Measurements from ENCODE around the gene TSC22D4.
A peak's percentile ranks its signal among the peaks of the same experiment; 100 is the strongest.

DNA sequence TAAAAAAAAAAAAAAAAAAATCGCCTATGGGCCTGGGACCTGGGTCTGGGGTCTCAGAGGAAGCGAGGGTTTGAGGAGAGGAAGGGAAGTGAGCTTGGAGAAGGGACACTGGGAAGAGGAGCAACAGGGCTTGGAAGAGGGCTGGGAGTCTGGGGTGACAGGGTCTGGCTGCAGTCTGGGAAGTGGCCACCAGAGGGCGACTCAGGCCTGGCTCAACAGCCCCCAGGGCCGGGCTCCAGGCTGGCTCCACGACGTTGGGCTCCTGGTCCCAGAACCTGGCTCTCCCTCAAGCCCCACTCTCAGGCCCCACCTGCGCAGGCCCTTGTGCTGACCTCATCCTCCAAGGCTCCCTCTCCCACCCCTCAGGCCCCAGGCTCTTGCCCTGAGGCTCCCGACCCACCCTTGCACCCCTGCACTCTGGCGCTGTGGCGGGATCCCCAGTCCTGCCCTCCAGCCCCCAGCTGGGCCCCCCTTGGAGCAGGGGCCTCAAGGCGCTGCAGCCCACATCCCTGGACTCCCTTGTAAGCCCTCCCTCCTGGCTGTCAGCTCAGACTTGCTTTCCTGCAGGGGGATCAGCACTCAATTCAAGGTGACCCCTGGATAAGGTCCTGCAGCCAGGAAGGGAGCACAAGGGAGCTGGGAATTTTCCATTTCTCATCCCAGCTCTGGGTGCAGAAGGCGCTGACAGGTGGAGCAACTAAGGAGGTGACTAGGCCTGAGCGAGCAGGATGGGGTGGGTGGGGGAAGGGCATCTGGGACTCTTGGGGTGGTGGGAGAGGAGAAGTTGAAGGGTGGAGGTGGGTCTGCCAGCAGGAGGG is 9.6 kb downstream of the TSC22D4 start:
- TF ChIP-seq, protein P1, sequence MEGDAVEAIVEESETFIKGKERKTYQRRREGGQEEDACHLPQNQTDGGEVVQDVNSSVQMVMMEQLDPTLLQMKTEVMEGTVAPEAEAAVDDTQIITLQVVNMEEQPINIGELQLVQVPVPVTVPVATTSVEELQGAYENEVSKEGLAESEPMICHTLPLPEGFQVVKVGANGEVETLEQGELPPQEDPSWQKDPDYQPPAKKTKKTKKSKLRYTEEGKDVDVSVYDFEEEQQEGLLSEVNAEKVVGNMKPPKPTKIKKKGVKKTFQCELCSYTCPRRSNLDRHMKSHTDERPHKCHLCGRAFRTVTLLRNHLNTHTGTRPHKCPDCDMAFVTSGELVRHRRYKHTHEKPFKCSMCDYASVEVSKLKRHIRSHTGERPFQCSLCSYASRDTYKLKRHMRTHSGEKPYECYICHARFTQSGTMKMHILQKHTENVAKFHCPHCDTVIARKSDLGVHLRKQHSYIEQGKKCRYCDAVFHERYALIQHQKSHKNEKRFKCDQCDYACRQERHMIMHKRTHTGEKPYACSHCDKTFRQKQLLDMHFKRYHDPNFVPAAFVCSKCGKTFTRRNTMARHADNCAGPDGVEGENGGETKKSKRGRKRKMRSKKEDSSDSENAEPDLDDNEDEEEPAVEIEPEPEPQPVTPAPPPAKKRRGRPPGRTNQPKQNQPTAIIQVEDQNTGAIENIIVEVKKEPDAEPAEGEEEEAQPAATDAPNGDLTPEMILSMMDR (conservative IDR thresholded peaks at IDR 0.05; ENCODE audit: low read depth, low read length): peak; percentile 89
- TF ChIP-seq EZH2 (IDR thresholded peaks at IDR 0.05; ENCODE audit: borderline replicate concordance, low read depth, low read length, poor library complexity, severe bottlenecking): no peak

Measured in A673 (cell line).